ENCODE measurements around the gene EPG5. TPM values are rescaled to one million over a fixed set of nuclear protein-coding genes. Genes with fewer than 3 reads are reported as not detected.

The EPG5 gene
- total and polyA plus RNA-seq, 7 experiments from 2014 or later, result 6.3 to 54.8 (median 26.8) TPM

DNA sequence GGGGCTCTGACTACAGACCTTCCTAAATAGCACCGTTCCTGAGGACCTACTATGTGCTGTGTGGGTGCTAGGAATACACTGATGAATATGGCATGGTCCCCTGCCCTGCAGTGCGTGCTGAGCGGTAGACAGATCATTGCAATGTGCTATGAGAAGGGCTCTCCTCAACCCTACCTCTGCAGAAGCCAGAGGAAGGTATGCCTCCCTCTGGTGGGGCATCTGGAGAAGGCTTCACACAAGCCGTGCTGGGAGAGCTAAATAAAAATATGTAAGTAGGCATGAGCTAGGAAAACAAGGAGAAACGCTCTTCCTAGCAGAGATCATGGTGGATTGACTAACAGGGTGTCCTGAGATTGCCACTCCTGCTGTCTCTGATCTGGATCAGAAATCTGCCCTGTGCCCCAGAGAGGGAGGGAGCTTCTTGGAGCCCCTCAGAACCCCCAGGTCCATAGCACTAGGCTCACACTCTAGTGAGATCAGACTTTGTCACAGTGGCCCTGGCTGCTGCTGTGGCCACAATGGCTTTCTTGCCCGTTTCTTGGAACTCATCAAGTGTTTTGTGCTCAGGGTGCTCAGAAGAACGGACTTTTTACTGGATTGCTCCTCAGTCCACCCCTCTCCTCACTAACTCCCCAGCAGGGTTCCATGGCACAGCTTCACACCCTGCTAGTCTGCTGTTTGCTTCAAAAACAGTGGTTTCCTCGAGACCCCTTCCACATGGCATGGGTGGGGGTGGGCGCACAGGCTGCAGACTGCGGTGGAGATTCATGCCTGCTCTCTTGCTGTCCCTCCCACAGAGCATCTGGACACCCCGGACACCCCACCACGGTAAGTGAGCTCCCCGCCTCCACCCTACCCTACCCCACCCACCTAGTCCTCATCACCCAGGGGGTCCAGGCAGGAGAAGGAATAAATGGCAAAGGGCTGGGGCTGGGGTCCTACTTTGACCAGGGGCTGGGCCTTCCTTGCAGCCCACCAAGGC lies 127.4 kb downstream of the EPG5 start:
- no peak overlapping the region for H3K4me3 ChIP-seq (ENCODE audit: low read length)
- Mint-ChIP-seq H3K27ac (no peak overlapping the region), H3K4me3 (peak overlapping the region in 5 of 10 donors; percentile 32 to 48 (median 36)), H3K9me3 (no peaks in the 10 kb centered on the region), H3K36me3 (peaks cover 0 to 10% (median 0%) of the 10 kb centered on the region in 5 donors), H3K4me1 (peaks cover 5 to 21% (median 10%) of the 10 kb centered on the region in 7 donors), H3K27me3 (peaks cover 30 to 56% (median 40%) of the 10 kb centered on the region in 5 donors)
- peaks cover 0 to 4% of the 10 kb centered on the region in 2 donors for H3K27me3 ChIP-seq (ENCODE audit: control insufficient read depth in 2 of 2, insufficient read depth in 2 of 2, low read length in 2 of 2)
- no peaks in the 10 kb centered on the region for H3K9me3 ChIP-seq (ENCODE audit: control insufficient read depth in 2 of 3, low read length in 3 of 3)
- ATAC-seq, result peak; percentile 62
- H3K36me3 ChIP-seq (ENCODE audit: control insufficient read depth in 2 of 3, insufficient read depth in 3 of 3, low read length in 3 of 3), result no peaks in the 10 kb centered on the region
- no peaks in the 10 kb centered on the region for H3K4me1 ChIP-seq (ENCODE audit: control insufficient read depth in 2 of 2, insufficient read depth in 2 of 2, low read length in 2 of 2)
- ChIA-PET CTCF (interaction anchor here (2.3 kb wide), 1 partner anchor 174 kb away, joined by 16 read pairs; no protein-coding TSS in a partner anchor), POLR2A (interaction anchor here (0.5 kb wide), 1 partner anchor 199 kb away, joined by 3 read pairs; no protein-coding TSS in a partner anchor)
- intact Hi-C loops (cut with micrococcal nuclease), result loop anchor here (1.0 to 5.0 kb wide), 4 partner anchors 117 to 175 kb away; partner anchors contain the start of gene SLC14A1 (in 1 of the 2)
- no peak overlapping the region for H3K27ac ChIP-seq (ENCODE audit: low read depth, low read length)
- peak in 4 of 9 donors; percentile 20 to 36 (median 34) for DNase-seq

DNA sequence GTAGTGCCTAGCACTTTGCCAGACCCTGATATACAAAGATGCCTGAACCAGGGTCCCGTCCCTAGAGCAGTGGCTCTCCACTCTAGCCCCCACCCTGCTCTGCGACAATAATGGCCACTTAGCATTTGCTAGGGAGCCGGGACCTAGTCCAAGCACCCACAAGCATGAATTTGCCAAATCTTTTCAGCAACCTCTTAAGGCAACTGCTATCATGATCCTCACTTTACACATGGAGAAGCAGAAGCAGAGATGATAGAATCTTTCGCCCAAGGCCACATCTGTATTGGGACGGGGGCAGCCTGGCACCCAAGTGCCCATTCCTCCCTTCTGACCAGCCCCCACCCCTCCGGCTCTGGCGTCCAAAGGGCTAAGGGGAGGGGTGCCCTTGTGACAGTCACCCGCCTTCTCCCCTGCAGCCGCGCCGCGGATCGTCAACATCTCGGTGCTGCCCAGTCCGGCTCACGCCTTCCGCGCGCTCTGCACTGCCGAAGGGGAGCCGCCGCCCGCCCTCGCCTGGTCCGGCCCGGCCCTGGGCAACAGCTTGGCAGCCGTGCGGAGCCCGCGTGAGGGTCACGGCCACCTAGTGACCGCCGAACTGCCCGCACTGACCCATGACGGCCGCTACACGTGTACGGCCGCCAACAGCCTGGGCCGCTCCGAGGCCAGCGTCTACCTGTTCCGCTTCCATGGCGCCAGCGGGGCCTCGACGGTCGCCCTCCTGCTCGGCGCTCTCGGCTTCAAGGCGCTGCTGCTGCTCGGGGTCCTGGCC lies 128.6 kb downstream of the EPG5 start:
- Histone ChIP-seq H3K36me3 (ENCODE audit: control insufficient read depth in 2 of 3, insufficient read depth in 3 of 3, low read length in 3 of 3) (no peaks in the 10 kb centered on the region), H3K4me1 (ENCODE audit: control insufficient read depth in 2 of 2, insufficient read depth in 2 of 2, low read length in 2 of 2) (no peaks in the 10 kb centered on the region), H3K27me3 (ENCODE audit: control insufficient read depth in 2 of 2, insufficient read depth in 2 of 2, low read length in 2 of 2) (peaks cover 0 to 4% of the 10 kb centered on the region in 2 donors), H3K9me3 (ENCODE audit: control insufficient read depth in 2 of 3, low read length in 3 of 3) (no peaks in the 10 kb centered on the region), H3K27ac (ENCODE audit: low read depth, low read length) (no peak overlapping the region), H3K4me3 (ENCODE audit: low read length) (peak overlapping the region; percentile 36)
- peaks cover 0 to 10% (median 0%) of the 10 kb centered on the region in 5 donors for H3K36me3 Mint-ChIP-seq
- no peaks in the 10 kb centered on the region for H3K9me3 Mint-ChIP-seq
- peaks cover 5 to 15% (median 10%) of the 10 kb centered on the region in 7 donors for H3K4me1 Mint-ChIP-seq
- ChIA-PET POLR2A (no interaction called here), CTCF (interaction anchor here (2.3 kb wide), 1 partner anchor 173 kb away, joined by 16 read pairs; no protein-coding TSS in a partner anchor)
- no peak overlapping the region for H3K27ac Mint-ChIP-seq
- DNase-seq, result no peak
- peak overlapping the region; percentile 18 to 78 (median 66) for H3K4me3 Mint-ChIP-seq
- intact Hi-C loops (cut with micrococcal nuclease), result loop anchor here (1.0 to 5.0 kb wide), 4 partner anchors 116 to 174 kb away; partner anchors contain the start of gene SLC14A1 (in 1 of the 2)
- peaks cover 33 to 65% (median 49%) of the 10 kb centered on the region in 5 donors for H3K27me3 Mint-ChIP-seq
- no peak for ATAC-seq

DNA sequence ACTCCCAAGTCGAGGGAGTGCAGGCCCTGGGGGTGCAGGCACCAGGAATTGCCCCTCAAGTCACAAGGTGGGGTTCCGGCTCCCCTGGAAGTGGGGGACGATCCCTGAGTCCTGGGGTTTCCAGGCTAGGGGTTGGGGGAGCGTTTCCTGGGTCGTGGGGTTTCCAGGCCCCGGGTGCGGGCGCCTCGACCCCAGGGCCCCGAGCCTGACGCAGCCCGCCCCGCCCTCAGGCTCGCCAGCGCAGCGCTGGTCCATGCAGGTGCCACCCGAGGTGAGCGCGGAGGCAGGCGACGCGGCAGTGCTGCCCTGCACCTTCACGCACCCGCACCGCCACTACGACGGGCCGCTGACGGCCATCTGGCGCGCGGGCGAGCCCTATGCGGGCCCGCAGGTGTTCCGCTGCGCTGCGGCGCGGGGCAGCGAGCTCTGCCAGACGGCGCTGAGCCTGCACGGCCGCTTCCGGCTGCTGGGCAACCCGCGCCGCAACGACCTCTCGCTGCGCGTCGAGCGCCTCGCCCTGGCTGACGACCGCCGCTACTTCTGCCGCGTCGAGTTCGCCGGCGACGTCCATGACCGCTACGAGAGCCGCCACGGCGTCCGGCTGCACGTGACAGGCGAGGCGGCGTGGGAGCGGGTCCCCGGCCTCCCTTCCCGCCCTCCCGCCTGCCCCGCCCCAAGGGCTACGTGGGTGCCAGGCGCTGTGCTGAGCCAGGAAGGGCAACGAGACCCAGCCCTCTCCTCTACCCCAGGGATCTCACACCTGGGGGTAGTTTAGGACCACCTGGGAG lies 129.7 kb downstream of the EPG5 start:
- Histone ChIP-seq H3K4me1 (ENCODE audit: control insufficient read depth in 2 of 2, insufficient read depth in 2 of 2, low read length in 2 of 2) (no peaks in the 10 kb centered on the region), H3K36me3 (ENCODE audit: control insufficient read depth in 2 of 3, insufficient read depth in 3 of 3, low read length in 3 of 3) (no peaks in the 10 kb centered on the region), H3K4me3 (ENCODE audit: low read length) (peak overlapping the region; percentile 36), H3K27me3 (ENCODE audit: control insufficient read depth in 2 of 2, insufficient read depth in 2 of 2, low read length in 2 of 2) (peaks cover 0 to 4% of the 10 kb centered on the region in 2 donors), H3K27ac (ENCODE audit: low read depth, low read length) (no peak overlapping the region), H3K9me3 (ENCODE audit: control insufficient read depth in 2 of 3, low read length in 3 of 3) (no peaks in the 10 kb centered on the region)
- ChIA-PET CTCF (no interaction called here), POLR2A (no interaction called here)
- peak overlapping the region in 7 of 10 donors; percentile 41 to 78 (median 69) for H3K4me3 Mint-ChIP-seq
- intact Hi-C loops (cut with micrococcal nuclease), result loop anchor here in 1 of 2 donors (2.0 to 5.0 kb wide), 2 partner anchors 115 to 173 kb away; partner anchors contain the start of gene SLC14A1
- DNase-seq, result peak in 7 of 9 donors; percentile 10 to 41 (median 32)
- peaks cover 5 to 15% (median 10%) of the 10 kb centered on the region in 7 donors for H3K4me1 Mint-ChIP-seq
- no peak overlapping the region for H3K27ac Mint-ChIP-seq
- peak; percentile 82 for ATAC-seq
- H3K36me3 Mint-ChIP-seq, result peaks cover 0 to 10% (median 0%) of the 10 kb centered on the region in 5 donors
- no peaks in the 10 kb centered on the region for H3K9me3 Mint-ChIP-seq
- peaks cover 33 to 66% (median 50%) of the 10 kb centered on the region in 5 donors for H3K27me3 Mint-ChIP-seq

DNA sequence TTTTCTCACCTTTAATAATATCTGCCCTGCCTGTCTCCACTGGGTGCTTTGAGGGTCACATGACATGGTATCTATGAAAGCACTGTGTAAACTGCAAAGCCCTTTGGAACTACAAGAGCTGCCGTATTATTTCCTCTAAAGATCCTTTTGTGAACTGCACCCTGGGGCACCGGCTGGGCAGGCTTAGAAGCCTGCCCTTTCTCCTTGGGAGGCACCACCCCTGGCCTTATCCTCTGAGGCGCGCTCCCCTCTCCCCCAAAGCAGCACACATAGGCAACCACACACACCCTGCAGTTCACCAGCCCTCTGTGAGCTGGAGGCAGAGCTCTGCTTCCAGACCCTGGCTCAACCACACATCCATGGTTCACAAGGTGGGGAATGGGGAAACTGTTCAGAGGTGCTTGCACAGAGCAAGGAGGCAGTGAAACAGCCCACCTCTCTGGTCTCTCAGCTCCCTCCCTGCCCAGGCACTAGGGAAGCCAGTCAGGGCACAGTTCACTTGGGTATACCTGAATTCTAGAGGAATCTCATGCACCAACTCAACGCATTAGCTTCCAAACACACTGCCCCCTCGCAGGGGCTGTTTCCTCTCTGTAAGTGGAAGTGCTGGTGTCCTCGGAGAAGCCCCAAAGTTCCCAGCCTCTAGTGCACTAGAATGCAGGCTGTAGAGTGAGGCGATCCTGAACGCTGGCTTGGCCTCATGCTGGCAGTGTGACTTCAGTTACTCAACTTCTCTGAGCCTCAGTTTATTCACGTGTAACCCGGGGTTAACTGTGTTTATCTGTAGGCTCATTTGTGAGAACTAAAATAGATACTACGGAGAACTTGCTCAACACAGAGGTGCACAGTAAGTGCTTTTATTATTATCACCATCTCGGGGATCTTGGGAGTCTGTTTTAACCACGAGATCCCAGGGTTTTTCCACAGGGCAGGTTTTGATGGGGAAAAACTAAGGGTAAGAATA lies 130.6 kb downstream of the EPG5 start:
- H3K27ac Mint-ChIP-seq, result peak overlapping the region in 1 of 9 donors; percentile 42
- no peak for DNase-seq
- Histone ChIP-seq H3K4me3 (ENCODE audit: low read length) (no peak overlapping the region), H3K4me1 (ENCODE audit: control insufficient read depth in 2 of 2, insufficient read depth in 2 of 2, low read length in 2 of 2) (no peaks in the 10 kb centered on the region), H3K36me3 (ENCODE audit: control insufficient read depth in 2 of 3, insufficient read depth in 3 of 3, low read length in 3 of 3) (no peaks in the 10 kb centered on the region), H3K9me3 (ENCODE audit: control insufficient read depth in 2 of 3, low read length in 3 of 3) (no peaks in the 10 kb centered on the region), H3K27me3 (ENCODE audit: control insufficient read depth in 2 of 2, insufficient read depth in 2 of 2, low read length in 2 of 2) (peaks cover 0 to 4% of the 10 kb centered on the region in 2 donors), H3K27ac (ENCODE audit: low read depth, low read length) (no peak overlapping the region)
- intact Hi-C loops (cut with micrococcal nuclease), result loop anchor here in 1 of 2 donors (5.0 kb wide), 1 partner anchor 114 kb away; the partner anchor contains the start of gene SLC14A1
- peaks cover 0 to 10% (median 0%) of the 10 kb centered on the region in 5 donors for H3K36me3 Mint-ChIP-seq
- peaks cover 5 to 15% (median 10%) of the 10 kb centered on the region in 7 donors for H3K4me1 Mint-ChIP-seq
- ChIA-PET CTCF (no interaction called here), POLR2A (no interaction called here)
- no peaks in the 10 kb centered on the region for H3K9me3 Mint-ChIP-seq
- peaks cover 33 to 66% (median 50%) of the 10 kb centered on the region in 5 donors for H3K27me3 Mint-ChIP-seq
- no peak for ATAC-seq
- H3K4me3 Mint-ChIP-seq, result peak overlapping the region in 9 of 10 donors; percentile 32 to 77 (median 60)

DNA sequence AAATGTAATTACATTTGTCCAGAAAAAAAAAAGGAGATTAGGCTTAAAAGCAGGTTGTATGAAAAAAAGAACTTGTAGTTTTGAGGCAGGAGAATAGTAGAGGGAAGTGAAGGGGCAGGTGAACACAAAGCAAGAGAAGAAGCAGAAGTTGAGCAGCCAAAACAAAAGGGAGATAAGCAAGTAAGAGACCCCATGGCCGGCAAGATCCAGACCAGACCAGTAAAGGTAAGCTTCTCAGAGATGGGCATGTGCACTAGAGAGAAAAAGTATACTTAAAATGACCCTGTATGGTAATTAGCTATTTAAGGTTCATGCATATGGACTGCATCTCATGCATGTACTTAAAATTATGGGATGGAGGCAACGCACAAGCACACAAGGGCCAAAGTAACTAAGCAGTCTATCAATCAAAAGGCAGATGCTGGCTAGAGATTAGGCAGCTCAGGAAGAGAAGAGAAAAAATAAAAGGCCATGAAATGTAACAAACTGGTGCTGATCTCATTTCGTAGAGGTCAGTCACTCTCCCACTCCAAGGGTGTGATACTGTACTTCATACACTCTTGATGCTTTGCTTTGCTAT lies 132.0 kb downstream of the EPG5 start:
- CTCF ChIA-PET, result no interaction called here
- peak overlapping the region in 1 of 10 donors; percentile 47 for H3K4me3 Mint-ChIP-seq
- Histone ChIP-seq H3K4me1 (ENCODE audit: control insufficient read depth in 2 of 2, insufficient read depth in 2 of 2, low read length in 2 of 2) (no peaks in the 10 kb centered on the region), H3K4me3 (ENCODE audit: low read length) (no peak overlapping the region), H3K36me3 (ENCODE audit: control insufficient read depth in 2 of 3, insufficient read depth in 3 of 3, low read length in 3 of 3) (no peaks in the 10 kb centered on the region), H3K27me3 (ENCODE audit: control insufficient read depth in 2 of 2, insufficient read depth in 2 of 2, low read length in 2 of 2) (peaks cover 0 to 4% of the 10 kb centered on the region in 2 donors), H3K9me3 (ENCODE audit: control insufficient read depth in 2 of 3, low read length in 3 of 3) (no peaks in the 10 kb centered on the region), H3K27ac (ENCODE audit: low read depth, low read length) (no peak overlapping the region)
- peaks cover 0 to 15% (median 10%) of the 10 kb centered on the region in 7 donors for H3K4me1 Mint-ChIP-seq
- H3K27ac Mint-ChIP-seq, result no peak overlapping the region
- peaks cover 33 to 58% (median 53%) of the 10 kb centered on the region in 5 donors for H3K27me3 Mint-ChIP-seq
- peaks cover 0 to 10% (median 0%) of the 10 kb centered on the region in 5 donors for H3K36me3 Mint-ChIP-seq
- intact Hi-C loops (cut with micrococcal nuclease), result loop anchor here in 1 of 2 donors (5.0 kb wide), 1 partner anchor 113 kb away; the partner anchor contains the start of gene SLC14A1
- no peaks in the 10 kb centered on the region for H3K9me3 Mint-ChIP-seq
- ATAC-seq (no peak), DNase-seq (no peak)
- POLR2A ChIA-PET, result interaction anchor here (0.5 kb wide), 1 partner anchor 169 kb away, joined by 3 read pairs; no protein-coding TSS in a partner anchor

Measured in naive thymus-derived CD4-positive, alpha-beta T cell (primary cell).